ENCODE data around the gene BNIP1. TPM values are rescaled to one million over a fixed set of nuclear protein-coding genes. Genes with fewer than 3 reads are reported as not detected.

Gene BNIP1
- total and polyA plus RNA-seq, 7 donors, result 6.7 to 19.2 (median 11.8) TPM

- H3K27ac ChIP-seq, result no peak overlapping the region
- no peaks in the 10 kb centered on the region for H3K4me1 ChIP-seq
- H3K36me3 ChIP-seq, result no peaks in the 10 kb centered on the region
- no peak overlapping the region for H3K4me3 ChIP-seq
- 89 to 90% methylated on average over 8 of the region's 8 CpGs for WGBS, 2 donors
- no peaks in the 10 kb centered on the region for H3K9me3 ChIP-seq
- no peak for TF ChIP-seq CTCF (IDR thresholded peaks at IDR 0.05)
- TF ChIP-seq EP300 (IDR thresholded peaks at IDR 0.05), result no peak
- TF ChIP-seq POLR2A (IDR thresholded peaks at IDR 0.05), result no peak
- TF ChIP-seq POLR2AphosphoS5 (IDR thresholded peaks at IDR 0.05), result no peak
- DNase-seq, result no peak
- intact Hi-C loops (cut with DNase I), result no loop called here
- no peaks in the 10 kb centered on the region for H3K27me3 ChIP-seq
These were observed 66.5 kb downstream of the BNIP1 start for GRCh38 chr5:173210877-173211276.

DNA sequence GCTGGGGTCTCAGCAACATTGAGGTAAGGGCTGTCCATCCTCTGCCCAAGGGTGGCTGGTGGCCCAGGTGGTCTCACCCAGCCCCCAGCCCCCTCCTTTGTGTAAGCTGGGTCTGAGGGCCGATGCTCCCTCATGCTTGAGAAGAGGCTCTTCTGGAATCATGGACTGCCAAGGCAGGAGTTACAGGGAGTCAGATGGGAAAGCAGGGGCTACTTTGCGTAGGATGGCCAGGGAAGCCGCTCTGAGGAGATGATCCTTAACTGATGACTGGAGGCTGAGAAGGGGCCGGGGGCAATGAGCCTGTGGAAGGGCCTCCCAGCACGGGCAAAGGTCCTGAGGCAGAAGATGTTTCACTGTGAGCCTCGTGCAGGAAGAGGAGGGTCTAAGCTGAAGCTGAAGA lies 67.0 kb downstream of the BNIP1 start:
- 81 to 82% methylated on average over 6 of the region's 6 CpGs for WGBS, 2 donors
- H3K9me3 ChIP-seq, result no peaks in the 10 kb centered on the region
- no peaks in the 10 kb centered on the region for H3K36me3 ChIP-seq
- H3K4me3 ChIP-seq, result no peak overlapping the region
- TF ChIP-seq CTCF (IDR thresholded peaks at IDR 0.05), result no peak
- no peak for TF ChIP-seq POLR2A (IDR thresholded peaks at IDR 0.05)
- no peaks in the 10 kb centered on the region for H3K27me3 ChIP-seq
- DNase-seq, result no peak
- intact Hi-C loops (cut with DNase I), result no loop called here
- H3K4me1 ChIP-seq, result no peaks in the 10 kb centered on the region
- H3K27ac ChIP-seq, result no peak overlapping the region

DNA sequence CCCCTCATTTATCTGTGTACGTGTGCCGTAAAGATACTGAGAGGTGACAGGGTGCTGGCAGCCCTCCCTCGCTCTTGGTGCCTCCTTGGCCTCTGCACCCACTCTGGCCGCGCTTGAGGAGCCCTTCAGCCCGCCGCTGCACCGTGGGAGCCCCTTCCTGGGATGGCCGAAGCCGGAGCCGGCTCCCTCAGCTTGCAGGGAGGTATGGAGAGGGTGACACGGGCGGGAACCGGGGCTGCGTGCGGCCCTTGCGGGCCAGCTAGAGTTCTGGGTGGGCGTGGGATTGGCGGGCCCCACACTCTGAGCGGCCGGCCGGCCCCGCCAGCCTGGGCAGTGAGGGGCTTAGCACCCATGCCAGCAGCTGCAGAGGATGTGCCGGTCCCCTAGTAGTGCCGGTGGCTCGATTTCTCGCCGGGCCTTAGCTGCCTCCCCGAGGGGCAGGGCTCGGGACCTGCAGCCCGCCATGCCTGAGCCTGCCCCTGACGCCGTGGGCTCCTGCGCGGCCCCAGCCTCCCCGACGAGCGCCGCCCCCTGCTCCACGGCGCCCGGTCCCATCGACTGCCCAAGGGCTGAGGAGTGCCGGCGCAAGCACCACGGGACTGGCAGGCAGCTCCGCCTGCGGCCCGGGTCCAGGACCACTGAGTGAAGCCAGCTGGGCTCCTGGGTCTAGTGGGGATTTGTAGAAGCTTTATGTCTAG lies 69.1 kb downstream of the BNIP1 start:
- intact Hi-C loops (cut with DNase I), result no loop called here
- no peak for DNase-seq
- Histone ChIP-seq H3K36me3 (no peaks in the 10 kb centered on the region), H3K27me3 (peaks cover 0 to 4% (median 0%) of the 10 kb centered on the region in 3 donors), H3K4me3 (no peak overlapping the region), H3K27ac (no peak overlapping the region), H3K4me1 (no peaks in the 10 kb centered on the region), H3K9me3 (no peaks in the 10 kb centered on the region)
- WGBS, 2 donors, result 95 to 97% methylated on average over 49 of the region's 49 CpGs
- TF ChIP-seq CTCF (IDR thresholded peaks at IDR 0.05), result no peak
- TF ChIP-seq EP300 (IDR thresholded peaks at IDR 0.05), result no peak
- TF ChIP-seq POLR2AphosphoS5 (IDR thresholded peaks at IDR 0.05), result no peak
- no peak for TF ChIP-seq POLR2A (IDR thresholded peaks at IDR 0.05)

Other genes with a start within 250 kb of the BNIP1 start
- 10 to 100 TPM; 11.6 to 30.9 (median 25.4) TPM for gene RPL26L1, start 185.1 kb upstream of the BNIP1 start, total RNA-seq
- gene RPL26L1, start 185.1 kb upstream of the BNIP1 start, polyA plus RNA-seq, result 10 to 100 TPM; 31.2 to 70.9 (median 41.8) TPM
- 100 to 1,000 TPM; 117 to 154 (median 134) TPM for gene ATP6V0E1, start 160.8 kb upstream of the BNIP1 start, total RNA-seq
- 100 to 1,000 TPM; 158 to 261 (median 249) TPM for gene ATP6V0E1, start 160.8 kb upstream of the BNIP1 start, polyA plus RNA-seq
- 10 to 100 TPM; 47.9 to 58.5 (median 56.6) TPM for gene CREBRF, start 88.2 kb upstream of the BNIP1 start, total RNA-seq
- 1 to 10 TPM; 4.4 to 6.6 (median 6.6) TPM for gene CREBRF, start 88.2 kb upstream of the BNIP1 start, polyA plus RNA-seq
- not detected for gene NKX2-5, start 90.7 kb downstream of the BNIP1 start, total RNA-seq
- under 1 TPM; 0.13 to 0.69 (median 0.60) TPM for gene NKX2-5, start 90.7 kb downstream of the BNIP1 start, polyA plus RNA-seq
- 10 to 100 TPM in 3 of 4 donors, 1 to 10 TPM in 1; 9.9 to 40.7 (median 20.9) TPM for gene STC2, start 183.9 kb downstream of the BNIP1 start, total RNA-seq
- gene STC2, start 183.9 kb downstream of the BNIP1 start, polyA plus RNA-seq, result 1 to 10 TPM in 1 of 3 donors, not detected in 2; 3.3 TPM

All from sigmoid colon (tissue), 7 donors.